ENCODE results near the gene TINCR.

GRCh38 chr19:5522106-5522505 lies 45.6 kb downstream of the TINCR start:
- TF ChIP-seq CTCF (conservative IDR thresholded peaks at IDR 0.05) (no peak), ZFX (IDR thresholded peaks at IDR 0.05) (no peak)
